ENCODE results near the gene ZBTB7C. TPM values are rescaled to one million over a fixed set of nuclear protein-coding genes. Genes with fewer than 3 reads are reported as not detected.

The ZBTB7C gene
- total and polyA plus RNA-seq, 2 of the 8 experiments (the other 6 are each of a cell fraction or from before 2014, with no cell fraction given) = 0.15 to 0.45 TPM

DNA sequence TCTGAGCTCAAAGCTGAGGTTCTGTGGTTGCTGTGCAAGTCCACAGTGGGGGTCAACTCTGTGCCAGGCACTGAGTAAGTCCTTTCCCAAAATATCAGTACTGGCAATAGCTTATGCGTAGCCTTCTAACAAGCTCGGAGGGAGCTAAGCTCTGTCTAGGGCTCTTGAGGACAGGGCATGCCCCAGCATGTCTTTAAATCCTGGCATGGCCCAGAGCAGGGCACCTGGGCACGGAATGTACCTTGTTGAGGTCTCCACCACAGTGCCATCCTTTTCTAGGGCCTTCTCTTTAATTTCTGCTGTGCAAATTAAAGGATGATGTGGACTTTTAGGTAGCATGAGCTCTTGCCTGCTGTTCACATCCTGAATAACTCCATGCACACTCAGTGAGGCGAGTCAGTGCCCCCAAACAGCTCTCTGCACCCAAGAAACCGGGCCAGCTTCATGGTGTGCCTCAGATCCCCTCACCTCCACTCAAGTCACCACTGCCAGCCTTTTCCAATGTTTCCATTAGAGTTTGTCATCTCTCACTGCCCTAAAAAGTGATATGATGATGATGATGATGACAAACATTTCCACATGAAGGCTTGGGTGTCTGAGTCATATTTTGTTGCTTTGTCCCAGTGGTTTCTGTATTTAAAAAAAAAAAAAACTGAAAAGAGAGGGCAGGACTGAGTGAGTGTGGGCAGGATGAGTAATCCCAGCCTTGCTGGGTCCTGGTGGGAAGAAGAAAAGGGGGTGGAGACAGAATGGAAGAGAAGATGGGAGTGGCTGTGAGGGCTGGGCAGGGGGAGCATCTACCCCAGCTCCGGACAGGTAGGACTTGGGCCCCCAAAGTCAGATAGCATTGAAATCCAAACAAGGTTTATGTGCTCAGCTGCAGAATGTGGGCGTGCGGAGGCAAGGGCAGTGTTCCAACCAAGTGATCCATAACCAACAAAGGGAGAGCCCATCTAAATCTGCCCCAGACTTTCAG lies 78.9 kb downstream of the ZBTB7C start:
- H3K4me1 ChIP-seq (replicated peaks in 1 of 4; ENCODE audit: control insufficient read depth in 3 of 4, insufficient read depth in 4 of 4, low read length in 3 of 4) = peaks cover 0 to 6% (median 0%) of the 10 kb centered on the region in 4 experiments; a peak in 4 of 7 replicates
- peak overlapping the region; percentile 86; the same call in 1 of the 2 replicates for H2BK5ac ChIP-seq (ENCODE audit: low read depth, low read length)
- H3K27ac ChIP-seq (ENCODE audit: low read depth, low read length) = no peak overlapping the region
- POLR2A ChIA-PET (ENCODE audit: partially characterized antibody) = no interaction called here
- H2AFZ ChIP-seq (ENCODE audit: low read length) = peak overlapping the region; percentile 15; the same call in 1 of the 2 replicates
- H3K79me1 ChIP-seq (ENCODE audit: low read depth, low read length) = no peaks in the 10 kb centered on the region
- peak overlapping the region; percentile 70 for H3K4ac ChIP-seq (replicated peaks; ENCODE audit: insufficient read length, low read depth, low read length)
- H3K18ac ChIP-seq (ENCODE audit: extremely low read depth, low read length) = no peak overlapping the region
- CTCF ChIA-PET (ENCODE audit: partially characterized antibody) = interaction anchor here (0.7 to 1.6 kb wide), 7 partner anchors 10 to 117 kb away, joined by 3 to 5 read pairs (median 3); no protein-coding TSS in a partner anchor
- H2BK120ac ChIP-seq (replicated peaks; ENCODE audit: low read depth, low read length) = no peak overlapping the region
- H3K79me2 ChIP-seq (ENCODE audit: control insufficient read depth in 1 of 2, insufficient read depth in 2 of 2, low read length in 2 of 2) = no peaks in the 10 kb centered on the region
- FAIRE-seq = no peak
- H3K23ac ChIP-seq (ENCODE audit: insufficient read length) = no peak overlapping the region
- no peak overlapping the region for H2BK15ac ChIP-seq (ENCODE audit: low read length)
- H2AK5ac ChIP-seq (ENCODE audit: low read depth, low read length) = peak overlapping the region; percentile 45; the same call in 1 of the 2 replicates
- H3K4me3 ChIP-seq (ENCODE audit: extremely low read depth in 1 of 4, insufficient read depth in 2 of 4, low read depth in 3 of 4, low read length in 4 of 4) = no peak overlapping the region
- no peaks in the 10 kb centered on the region for H3K23me2 ChIP-seq (ENCODE audit: low read depth, low read length)
- H4K91ac ChIP-seq (replicated peaks; ENCODE audit: insufficient read length, low read length) = peak overlapping the region; percentile 70
- no peaks in the 10 kb centered on the region for H3K9me3 ChIP-seq (ENCODE audit: insufficient read depth in 2 of 2, low read depth in 1 of 2, low read length in 1 of 2)
- no peak overlapping the region for H4K5ac ChIP-seq (ENCODE audit: insufficient read length, low read depth, low read length)
- no peak overlapping the region for H2BK20ac ChIP-seq (ENCODE audit: low read length)
- no peak for DNase-seq (ENCODE audit: low read depth in 1 of 2, low spot score in 2 of 2)
- H3K27me3 ChIP-seq (replicated peaks in 1 of 4; ENCODE audit: control insufficient read depth in 3 of 4, extremely low read depth in 1 of 4, insufficient read depth in 3 of 4, low read length in 3 of 4) = no peaks in the 10 kb centered on the region
- no peak overlapping the region for H3K9ac ChIP-seq (replicated peaks in 1 of 4; ENCODE audit: extremely low read depth in 1 of 4, low read depth in 3 of 4, low read length in 3 of 4)
- no peaks in the 10 kb centered on the region for H4K20me1 ChIP-seq (replicated peaks in 1 of 2; ENCODE audit: control insufficient read depth in 1 of 2, insufficient read depth in 2 of 2, low read length in 2 of 2)
- no peaks in the 10 kb centered on the region for H3K36me3 ChIP-seq (ENCODE audit: control insufficient read depth in 2 of 4, insufficient read depth in 4 of 4, low read length in 3 of 4)
- H3K14ac ChIP-seq (ENCODE audit: insufficient read length) = no peak overlapping the region
- 86% methylated on average over 8 of the region's 8 CpGs; no CpG with 5 or more reads in 1 of the 2 experiments for WGBS, 2 experiments (ENCODE audit: extremely low coverage in 1 of 2, insufficient coverage in 1 of 2, insufficient read length in 1 of 2, insufficient replicate concordance in 2 of 2, low coverage in 1 of 2, low lambda C conversion rate in 2 of 2, missing lambda C conversion rate in 1 of 2)
- H4K8ac ChIP-seq (ENCODE audit: extremely low read depth, insufficient read depth, low read length) = no peak overlapping the region
- no peak overlapping the region for H3K56ac ChIP-seq (replicated peaks; ENCODE audit: insufficient read length, low read depth, low read length)
- no peak overlapping the region for H3K4me2 ChIP-seq (ENCODE audit: insufficient read depth in 1 of 2, low read depth in 2 of 2, low read length in 2 of 2)
- H2BK12ac ChIP-seq (ENCODE audit: low read depth, low read length) = no peak overlapping the region
- TF ChIP-seq SIX5 (IDR thresholded peaks at IDR 0.05; ENCODE audit: low read depth, low read length) (no peak), CHD2 (IDR thresholded peaks at IDR 0.05; ENCODE audit: low read length) (no peak), SP4 (IDR thresholded peaks at IDR 0.05; ENCODE audit: low read length) (no peak), SAP30 (IDR thresholded peaks at IDR 0.05; ENCODE audit: insufficient read depth, insufficient replicate concordance, low read length) (no peak), GABPA (IDR thresholded peaks at IDR 0.05; ENCODE audit: borderline replicate concordance, insufficient read depth, low read length) (no peak), RNF2 (IDR thresholded peaks at IDR 0.05; ENCODE audit: borderline replicate concordance, low read depth, low read length, missing control alignments, poor library complexity, severe bottlenecking) (no peak), CEBPB (IDR thresholded peaks at IDR 0.05; ENCODE audit: low read depth, low read length) (no peak), TBP (IDR thresholded peaks at IDR 0.05; ENCODE audit: low read depth, low read length) (no peak), TAF7 (optimal IDR thresholded peaks at IDR 0.05; ENCODE audit: borderline replicate concordance, low read depth, low read length) (no peak), MAFK (IDR thresholded peaks at IDR 0.05; ENCODE audit: low read depth, low read length) (no peak)
